Measurements from ENCODE around the gene SLC49A4. TPM values are rescaled to one million over a fixed set of nuclear protein-coding genes. Genes with fewer than 3 reads are reported as not detected.
A peak's percentile ranks its signal among the peaks of the same experiment; 100 is the strongest.

Gene SLC49A4
- total and polyA plus RNA-seq, 12 donors, result 3.1 to 19.7 (median 15.3) TPM

DNA sequence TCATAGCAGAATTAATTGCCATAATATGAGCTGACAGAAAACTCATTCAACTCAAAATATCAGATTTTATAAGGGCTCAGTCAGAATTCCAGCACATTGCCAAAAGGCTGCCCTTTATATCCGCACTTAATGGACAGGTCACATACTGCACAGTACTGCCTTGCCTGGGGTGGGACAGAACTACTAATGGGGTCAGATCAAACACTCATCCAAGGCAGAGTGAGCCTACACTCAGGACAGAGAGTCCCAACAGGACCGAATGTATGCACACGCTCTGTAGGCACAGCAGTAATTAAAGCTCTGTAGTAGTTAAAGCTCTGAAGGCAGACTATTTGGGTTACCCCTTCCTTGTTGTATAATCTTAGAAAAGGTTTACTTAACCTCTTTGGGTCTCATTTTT lies 28.4 kb upstream of the SLC49A4 start:
- DNase-seq (no peak), ATAC-seq (no peak)
- Histone ChIP-seq H3K4me3 (no peak overlapping the region), H3K4me1 (peaks cover 0 to 62% (median 0%) of the 10 kb centered on the region in 9 donors), H3K36me3 (peaks cover 0 to 36% (median 0%) of the 10 kb centered on the region in 9 donors), H3K27me3 (no peaks in the 10 kb centered on the region), H3K27ac (peak overlapping the region in 1 of 10 donors; percentile 82), H3K9me3 (no peaks in the 10 kb centered on the region)
- TF ChIP-seq, protein P1, sequence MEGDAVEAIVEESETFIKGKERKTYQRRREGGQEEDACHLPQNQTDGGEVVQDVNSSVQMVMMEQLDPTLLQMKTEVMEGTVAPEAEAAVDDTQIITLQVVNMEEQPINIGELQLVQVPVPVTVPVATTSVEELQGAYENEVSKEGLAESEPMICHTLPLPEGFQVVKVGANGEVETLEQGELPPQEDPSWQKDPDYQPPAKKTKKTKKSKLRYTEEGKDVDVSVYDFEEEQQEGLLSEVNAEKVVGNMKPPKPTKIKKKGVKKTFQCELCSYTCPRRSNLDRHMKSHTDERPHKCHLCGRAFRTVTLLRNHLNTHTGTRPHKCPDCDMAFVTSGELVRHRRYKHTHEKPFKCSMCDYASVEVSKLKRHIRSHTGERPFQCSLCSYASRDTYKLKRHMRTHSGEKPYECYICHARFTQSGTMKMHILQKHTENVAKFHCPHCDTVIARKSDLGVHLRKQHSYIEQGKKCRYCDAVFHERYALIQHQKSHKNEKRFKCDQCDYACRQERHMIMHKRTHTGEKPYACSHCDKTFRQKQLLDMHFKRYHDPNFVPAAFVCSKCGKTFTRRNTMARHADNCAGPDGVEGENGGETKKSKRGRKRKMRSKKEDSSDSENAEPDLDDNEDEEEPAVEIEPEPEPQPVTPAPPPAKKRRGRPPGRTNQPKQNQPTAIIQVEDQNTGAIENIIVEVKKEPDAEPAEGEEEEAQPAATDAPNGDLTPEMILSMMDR (IDR thresholded peaks at IDR 0.05), result no peak
- WGBS, 2 donors, result 97% methylated on average over 3 of the region's 3 CpGs
- intact Hi-C loops (cut with DNase I), result loop anchor here in 1 of 10 donors (10.0 kb wide), 1 partner anchor 372 kb away; no protein-coding TSS in a partner anchor

DNA sequence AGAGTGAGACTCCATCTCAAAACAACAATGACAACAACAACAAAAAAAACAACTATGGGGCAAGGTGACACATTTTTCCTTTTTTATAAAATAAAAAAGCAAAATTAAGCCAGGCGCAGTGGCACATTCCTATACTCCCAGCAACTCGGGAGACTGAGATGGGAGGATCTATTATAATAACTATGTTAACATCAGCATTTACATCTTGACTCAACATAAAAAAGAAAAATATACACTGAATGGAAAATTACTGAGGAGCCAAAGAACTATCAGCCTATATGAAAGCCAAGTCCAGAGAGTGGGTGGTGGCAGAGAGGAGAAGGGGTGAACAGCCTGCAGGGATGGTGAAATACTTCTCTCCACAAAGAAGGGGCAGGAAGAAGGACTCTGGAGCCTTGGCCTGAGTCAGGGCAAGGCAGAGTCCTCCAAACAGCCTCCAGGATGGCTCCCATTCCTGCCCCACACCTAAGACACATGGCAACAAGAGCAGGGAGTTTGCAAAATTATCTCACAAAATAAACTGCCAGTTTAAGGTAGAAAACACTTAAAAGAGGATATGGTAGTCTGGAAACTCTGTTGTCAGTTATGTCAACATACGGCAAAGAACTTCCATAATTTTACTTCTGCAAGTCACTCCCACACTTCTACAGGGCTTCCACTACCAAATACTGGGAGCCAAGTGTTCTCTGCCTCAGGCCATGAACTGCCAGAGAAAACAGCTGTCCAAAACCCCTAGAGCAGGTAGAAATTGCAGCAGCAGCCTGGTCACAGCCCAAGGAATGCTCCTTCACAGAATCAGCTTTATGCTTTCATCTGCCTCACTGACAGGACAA lies 27.1 kb upstream of the SLC49A4 start:
- DNase-seq, result no peak
- peak in 3 of 8 donors; percentile 25 to 71 (median 64) for ATAC-seq
- H3K9me3 ChIP-seq, result no peaks in the 10 kb centered on the region
- peaks cover 0 to 55% (median 0%) of the 10 kb centered on the region in 9 donors for H3K4me1 ChIP-seq
- intact Hi-C loops (cut with DNase I), result loop anchor here in 1 of 10 donors (10.0 kb wide), 1 partner anchor 373 kb away; no protein-coding TSS in a partner anchor
- WGBS, 2 donors, result 92 to 94% methylated on average over 3 of the region's 3 CpGs
- no peaks in the 10 kb centered on the region for H3K27me3 ChIP-seq
- H3K36me3 ChIP-seq, result peaks cover 0 to 36% (median 0%) of the 10 kb centered on the region in 9 donors
- TF ChIP-seq, protein P1 (IDR thresholded peaks at IDR 0.05), result no peak
- H3K4me3 ChIP-seq, result no peak overlapping the region
- H3K27ac ChIP-seq, result peak overlapping the region in 2 of 10 donors; percentile 15 to 82

DNA sequence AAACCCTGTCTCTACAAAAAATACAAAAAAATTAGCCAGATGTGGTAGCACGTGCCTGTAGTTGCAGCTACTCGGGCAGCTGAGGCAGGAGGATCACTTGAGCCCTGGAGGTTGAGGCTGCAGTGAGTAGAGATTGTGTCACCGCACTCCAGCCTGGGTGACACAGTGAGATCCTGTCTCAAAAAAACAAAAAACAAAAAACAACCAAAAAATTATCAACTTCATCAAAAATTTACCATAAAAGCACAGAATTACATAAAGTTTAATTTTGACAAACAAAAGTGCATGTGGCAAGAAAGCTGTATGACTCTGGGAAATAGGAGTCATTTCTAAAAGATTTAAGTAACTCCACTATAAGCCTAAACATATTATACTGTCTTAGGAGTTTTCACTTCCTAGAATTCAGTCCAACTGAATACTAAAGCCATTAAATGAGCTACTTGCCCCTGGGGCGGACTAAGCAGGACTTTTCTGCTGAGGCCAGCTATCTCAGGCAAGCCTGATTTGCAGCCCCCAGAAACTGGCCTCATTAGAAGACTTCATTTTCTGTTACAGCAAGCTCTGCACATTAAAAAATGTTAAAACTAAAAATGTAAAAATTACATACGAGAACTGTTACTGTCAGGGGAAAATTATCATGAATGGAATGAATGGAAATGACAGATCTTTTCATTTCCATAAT lies 24.2 kb upstream of the SLC49A4 start:
- H3K4me3 ChIP-seq, result no peak overlapping the region
- intact Hi-C loops (cut with DNase I), result no loop called here
- ATAC-seq (no peak), DNase-seq (no peak)
- H3K4me1 ChIP-seq, result peaks cover 0 to 66% (median 0%) of the 10 kb centered on the region in 9 donors
- H3K9me3 ChIP-seq, result no peaks in the 10 kb centered on the region
- H3K36me3 ChIP-seq, result peaks cover 0 to 43% (median 0%) of the 10 kb centered on the region in 9 donors
- no peaks in the 10 kb centered on the region for H3K27me3 ChIP-seq
- TF ChIP-seq, protein P1 (IDR thresholded peaks at IDR 0.05), result no peak
- H3K27ac ChIP-seq, result peak overlapping the region in 1 of 10 donors; percentile 82
- 92 to 95% methylated on average over 5 of the region's 5 CpGs for WGBS, 2 donors

DNA sequence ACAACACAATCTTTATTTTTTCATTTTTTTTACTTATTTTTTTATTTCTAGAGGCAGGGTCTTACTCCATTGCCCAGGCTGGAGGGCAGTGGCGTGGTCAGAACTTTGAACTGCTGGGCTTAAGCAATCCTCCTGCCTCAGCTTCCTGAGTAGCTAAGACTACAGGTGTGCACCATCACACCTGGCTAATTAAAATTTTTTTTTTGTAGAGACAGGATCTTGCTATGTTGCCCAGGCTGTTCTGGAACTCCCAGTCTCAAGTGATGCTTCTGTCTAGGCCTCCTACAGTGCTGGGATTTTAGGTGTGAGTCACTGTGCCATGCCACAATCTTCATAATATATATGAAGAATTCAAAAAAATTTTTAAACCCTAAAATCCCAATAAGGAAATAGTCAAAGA lies 22.0 kb upstream of the SLC49A4 start:
- ATAC-seq (no peak), DNase-seq (no peak)
- H3K4me3 ChIP-seq, result no peak overlapping the region
- H3K9me3 ChIP-seq, result no peaks in the 10 kb centered on the region
- H3K4me1 ChIP-seq, result peaks cover 0 to 50% (median 5%) of the 10 kb centered on the region in 9 donors
- no peaks in the 10 kb centered on the region for H3K27me3 ChIP-seq
- 95 to 98% methylated on average over 1 of the region's 1 CpG for WGBS, 2 donors
- intact Hi-C loops (cut with DNase I), result no loop called here
- peaks cover 0 to 34% (median 0%) of the 10 kb centered on the region in 9 donors for H3K36me3 ChIP-seq
- H3K27ac ChIP-seq, result no peak overlapping the region
- TF ChIP-seq, protein P1 (IDR thresholded peaks at IDR 0.05), result no peak

Data from heart right ventricle (tissue), 16 donors.